Activated naive CD8-positive, alpha-beta T cell treated with anti-CD3 and anti-CD28 coated beads, Interleukin-2, amount 10 ng/mL, durations not matched to agents 7 days and 5 days (primary cell): ENCODE measurements around the gene ISM1. TPM values are rescaled to one million over a fixed set of nuclear protein-coding genes. Genes with fewer than 3 reads are reported as not detected.

Experiments
- ATAC-seq: fragments of 150-1000 bp; cut with Tn5 transposase; one replicate; pipeline ENCODE4 v1.10.0; 2021; ENCODE audit warnings: low read depth, moderate library complexity
- POLR2A ChIA-PET: fragments of 350-600 bp; sonication (Branson Sonifier 250); formaldehyde crosslinking; loops from one replicate; lab custom pipeline; 2021; ENCODE audit warnings: antibody characterized with exemption; lab: Charles Lee
- DNase-seq: peaks from one replicate; pipeline ENCODE4 v3.0.0; 2021
- H3K27ac Mint-ChIP-seq: one replicate; pipeline ENCODE4 v1.8.0; 2022; ENCODE audit warnings: mild to moderate bottlenecking, mixed read lengths
- H3K27me3 Mint-ChIP-seq: one replicate; pipeline ENCODE4 v1.8.0; 2022; ENCODE audit warnings: mild to moderate bottlenecking, moderate library complexity, mixed read lengths
- H3K36me3 Mint-ChIP-seq: one replicate; pipeline ENCODE4 v1.8.0; 2021; ENCODE audit warnings: mild to moderate bottlenecking, mixed read lengths
- H3K4me1 Mint-ChIP-seq: one replicate; pipeline ENCODE4 v1.8.0; 2021; ENCODE audit warnings: mixed read lengths
- H3K4me3 Mint-ChIP-seq: one replicate; pipeline ENCODE4 v1.8.0; 2022; ENCODE audit warnings: mild to moderate bottlenecking, moderate library complexity, mixed read lengths
- H3K9me3 Mint-ChIP-seq: one replicate; pipeline ENCODE4 v1.8.0; 2021; ENCODE audit warnings: mixed read lengths
- total RNA-seq, 2 experiments: library from RNA; stranded (reverse); gene quantifications; one replicate each; pipeline ENCODE4 v1.2.3, GENCODE V29; 2021

The ISM1 gene
- total RNA-seq, 2 experiments from 2014 or later = 2.3 to 3.0 TPM

GRCh38 chr20:13268953-13269352 is 47.9 kb downstream of the ISM1 start:
- H3K4me1 Mint-ChIP-seq = no peaks in the 10 kb centered on the region
- ATAC-seq = no peak
- H3K27ac Mint-ChIP-seq = no peak overlapping the region
- peaks cover 9% of the 10 kb centered on the region for H3K27me3 Mint-ChIP-seq
- H3K36me3 Mint-ChIP-seq = peaks cover 16% of the 10 kb centered on the region
- no peak overlapping the region for H3K4me3 Mint-ChIP-seq
- DNase-seq = no peak
- POLR2A ChIA-PET = no interaction called here
- peaks cover 1% of the 10 kb centered on the region for H3K9me3 Mint-ChIP-seq

GRCh38 chr20:13270211-13270610 is 49.1 kb downstream of the ISM1 start:
- H3K27me3 Mint-ChIP-seq = peaks cover 9% of the 10 kb centered on the region
- H3K9me3 Mint-ChIP-seq = peaks cover 1% of the 10 kb centered on the region
- no peak overlapping the region for H3K4me3 Mint-ChIP-seq
- DNase-seq (no peak), ATAC-seq (no peak)
- peaks cover 16% of the 10 kb centered on the region for H3K36me3 Mint-ChIP-seq
- POLR2A ChIA-PET = no interaction called here
- H3K4me1 Mint-ChIP-seq = no peaks in the 10 kb centered on the region
- H3K27ac Mint-ChIP-seq = no peak overlapping the region

- Mint-ChIP-seq H3K36me3 (peaks cover 16% of the 10 kb centered on the region), H3K4me3 (no peak overlapping the region), H3K27me3 (peaks cover 9% of the 10 kb centered on the region), H3K4me1 (no peaks in the 10 kb centered on the region), H3K9me3 (peaks cover 1% of the 10 kb centered on the region), H3K27ac (no peak overlapping the region)
- POLR2A ChIA-PET = no interaction called here
- DNase-seq (no peak), ATAC-seq (no peak)
Measured at GRCh38 chr20:13271098-13271497, 50.0 kb downstream of the ISM1 start.

- Mint-ChIP-seq H3K27ac (no peak overlapping the region), H3K4me3 (no peak overlapping the region), H3K4me1 (no peaks in the 10 kb centered on the region), H3K36me3 (peaks cover 16% of the 10 kb centered on the region), H3K27me3 (peaks cover 9% of the 10 kb centered on the region), H3K9me3 (peaks cover 1% of the 10 kb centered on the region)
- ATAC-seq (no peak), DNase-seq (no peak)
- POLR2A ChIA-PET = no interaction called here
Measured at GRCh38 chr20:13271977-13272975, 51.2 kb downstream of the ISM1 start.

GRCh38 chr20:13274275-13274861 is 53.3 kb downstream of the ISM1 start:
- Mint-ChIP-seq H3K36me3 (peaks cover 17% of the 10 kb centered on the region), H3K27me3 (no peaks in the 10 kb centered on the region), H3K4me3 (no peak overlapping the region), H3K4me1 (no peaks in the 10 kb centered on the region), H3K9me3 (peaks cover 1% of the 10 kb centered on the region), H3K27ac (no peak overlapping the region)
- DNase-seq (no peak), ATAC-seq (no peak)
- POLR2A ChIA-PET = no interaction called here

- Mint-ChIP-seq H3K4me3 (no peak overlapping the region), H3K27me3 (no peaks in the 10 kb centered on the region), H3K27ac (no peak overlapping the region), H3K36me3 (peaks cover 4% of the 10 kb centered on the region), H3K4me1 (no peaks in the 10 kb centered on the region), H3K9me3 (no peaks in the 10 kb centered on the region)
- POLR2A ChIA-PET = no interaction called here
- no peak for ATAC-seq
- DNase-seq = no peak
Measured at GRCh38 chr20:13276945-13277541, 56.0 kb downstream of the ISM1 start.

- Mint-ChIP-seq H3K4me1 (no peaks in the 10 kb centered on the region), H3K27me3 (no peaks in the 10 kb centered on the region), H3K4me3 (no peak overlapping the region), H3K36me3 (peaks cover 1% of the 10 kb centered on the region), H3K27ac (no peak overlapping the region), H3K9me3 (no peaks in the 10 kb centered on the region)
- POLR2A ChIA-PET = interaction anchor here (0.6 kb wide), 1 partner anchor 24 kb away, joined by 3 read pairs; no protein-coding TSS in a partner anchor
- no peak for DNase-seq
- ATAC-seq = no peak
Measured at GRCh38 chr20:13277663-13278295, 56.7 kb downstream of the ISM1 start.

GRCh38 chr20:13278812-13279570 is 57.9 kb downstream of the ISM1 start:
- POLR2A ChIA-PET = no interaction called here
- Mint-ChIP-seq H3K27me3 (no peaks in the 10 kb centered on the region), H3K4me1 (no peaks in the 10 kb centered on the region), H3K4me3 (no peak overlapping the region), H3K9me3 (no peaks in the 10 kb centered on the region), H3K27ac (no peak overlapping the region), H3K36me3 (peaks cover 1% of the 10 kb centered on the region)
- DNase-seq (no peak), ATAC-seq (no peak)

GRCh38 chr20:13280609-13281324 is 59.7 kb downstream of the ISM1 start:
- Mint-ChIP-seq H3K4me3 (no peak overlapping the region), H3K27me3 (no peaks in the 10 kb centered on the region), H3K36me3 (peaks cover 1% of the 10 kb centered on the region), H3K27ac (no peak overlapping the region), H3K9me3 (no peaks in the 10 kb centered on the region), H3K4me1 (no peaks in the 10 kb centered on the region)
- ATAC-seq (no peak), DNase-seq (no peak)
- POLR2A ChIA-PET = no interaction called here

- Mint-ChIP-seq H3K4me1 (no peaks in the 10 kb centered on the region), H3K27ac (no peak overlapping the region), H3K4me3 (no peak overlapping the region), H3K27me3 (peaks cover 3% of the 10 kb centered on the region), H3K9me3 (no peaks in the 10 kb centered on the region), H3K36me3 (peaks cover 4% of the 10 kb centered on the region)
- DNase-seq (no peak), ATAC-seq (no peak)
- POLR2A ChIA-PET = no interaction called here
Measured at GRCh38 chr20:13283869-13284829, 63.1 kb downstream of the ISM1 start.

- Mint-ChIP-seq H3K4me1 (peaks cover 3% of the 10 kb centered on the region), H3K36me3 (peaks cover 5% of the 10 kb centered on the region), H3K9me3 (no peaks in the 10 kb centered on the region), H3K4me3 (no peak overlapping the region), H3K27me3 (peaks cover 5% of the 10 kb centered on the region), H3K27ac (no peak overlapping the region)
- DNase-seq (no peak), ATAC-seq (no peak)
- POLR2A ChIA-PET = no interaction called here
Measured at GRCh38 chr20:13284830-13285229, 63.8 kb downstream of the ISM1 start.
